ENCODE measurements around the gene BDH1.
"Not testable (repeated sequence)": the region's sequence is repeated elsewhere in the genome, so short reads cannot be mapped to it uniquely, and the experiment has no call there.

Gene BDH1

GRCh38 chr3:197580253-197580691, 24.5 kb upstream of the BDH1 start:
- in situ Hi-C loops (cut with HindIII; ENCODE audit: low sequenced_read_pairs) = no loop called here

GRCh38 chr3:197578376-197578775, 22.6 kb upstream of the BDH1 start:
- in situ Hi-C loops (cut with HindIII; ENCODE audit: low sequenced_read_pairs) = loop anchor here (10.0 kb wide), 2 partner anchors 64 to 116 kb away; no protein-coding TSS in a partner anchor

GRCh38 chr3:197577366-197578074, 21.8 kb upstream of the BDH1 start:
- in situ Hi-C loops (cut with HindIII; ENCODE audit: low sequenced_read_pairs) = loop anchor here (10.0 kb wide), 2 partner anchors 63 to 117 kb away; no protein-coding TSS in a partner anchor

GRCh38 chr3:197576838-197577237, 21.1 kb upstream of the BDH1 start:
- in situ Hi-C loops (cut with HindIII; ENCODE audit: low sequenced_read_pairs) = loop anchor here (10.0 kb wide), 2 partner anchors 62 to 118 kb away; no protein-coding TSS in a partner anchor

GRCh38 chr3:197575362-197575761, 19.6 kb upstream of the BDH1 start:
- in situ Hi-C loops (cut with HindIII; ENCODE audit: low sequenced_read_pairs) = loop anchor here (10.0 kb wide), 2 partner anchors 61 to 119 kb away; no protein-coding TSS in a partner anchor

- in situ Hi-C loops (cut with HindIII; ENCODE audit: low sequenced_read_pairs) = loop anchor here (10.0 kb wide), 2 partner anchors 60 to 120 kb away; no protein-coding TSS in a partner anchor
Observed at GRCh38 chr3:197574396-197574991, 18.7 kb upstream of the BDH1 start.

- in situ Hi-C loops (cut with HindIII; ENCODE audit: low sequenced_read_pairs) = loop anchor here (10.0 kb wide), 2 partner anchors 58 to 122 kb away; no protein-coding TSS in a partner anchor
Observed at GRCh38 chr3:197573048-197573767, 17.4 kb upstream of the BDH1 start.

GRCh38 chr3:197571880-197572172, 16.1 kb upstream of the BDH1 start:
- in situ Hi-C loops (cut with HindIII; ENCODE audit: low sequenced_read_pairs) = loop anchor here (10.0 kb wide), 2 partner anchors 57 to 123 kb away; no protein-coding TSS in a partner anchor

GRCh38 chr3:197571074-197571879, 15.5 kb upstream of the BDH1 start:
- in situ Hi-C loops (cut with HindIII; ENCODE audit: low sequenced_read_pairs) = loop anchor here (10.0 kb wide), 2 partner anchors 56 to 124 kb away; no protein-coding TSS in a partner anchor

- in situ Hi-C loops (cut with HindIII; ENCODE audit: low sequenced_read_pairs) = not testable (repeated sequence)
Observed at GRCh38 chr3:197569433-197569832, 13.7 kb upstream of the BDH1 start.

- in situ Hi-C loops (cut with HindIII; ENCODE audit: low sequenced_read_pairs) = no loop called here
Observed at GRCh38 chr3:197567904-197568681, 12.3 kb upstream of the BDH1 start.

- in situ Hi-C loops (cut with HindIII; ENCODE audit: low sequenced_read_pairs) = not testable (repeated sequence)
Observed at GRCh38 chr3:197566155-197566554, 10.4 kb upstream of the BDH1 start.

- in situ Hi-C loops (cut with HindIII; ENCODE audit: low sequenced_read_pairs) = no loop called here
Observed at GRCh38 chr3:197564097-197564843, 8.5 kb upstream of the BDH1 start.

GRCh38 chr3:197562398-197563251, 6.9 kb upstream of the BDH1 start:
- in situ Hi-C loops (cut with HindIII; ENCODE audit: low sequenced_read_pairs) = no loop called here

GRCh38 chr3:197561926-197562325, 6.2 kb upstream of the BDH1 start:
- in situ Hi-C loops (cut with HindIII; ENCODE audit: low sequenced_read_pairs) = no loop called here

GRCh38 chr3:197559651-197560050, 3.9 kb upstream of the BDH1 start:
- in situ Hi-C loops (cut with HindIII; ENCODE audit: low sequenced_read_pairs) = no loop called here

- in situ Hi-C loops (cut with HindIII; ENCODE audit: low sequenced_read_pairs) = no loop called here
Observed at GRCh38 chr3:197554562-197555280, 1.0 kb downstream of the BDH1 start.

- in situ Hi-C loops (cut with HindIII; ENCODE audit: low sequenced_read_pairs) = no loop called here
Observed at GRCh38 chr3:197554196-197554561, 1.6 kb downstream of the BDH1 start.
